Lower leg skin (tissue), 3 donors: ENCODE measurements around the gene BLNK.

Source experiments
- CTCF ChIP-seq, 3 donors: fragments of 450-650 bp; IDR thresholded peaks; one replicate each; pipeline ENCODE4 v1.5.1; 2016; ENCODE audit warnings: antibody characterized with exemption in 3 of 3, mild to moderate bottlenecking in 3 of 3, moderate library complexity in 2 of 3
- POLR2A ChIP-seq, 2 donors: fragments of 450-650 bp; IDR thresholded peaks; one replicate each; pipeline ENCODE4 v1.6.1; 2016 to 2017; ENCODE audit warnings: antibody characterized with exemption in 2 of 2, mild to moderate bottlenecking in 1 of 2, moderate library complexity in 1 of 2

- TF ChIP-seq POLR2A (IDR thresholded peaks at IDR 0.05) (no peak), CTCF (IDR thresholded peaks at IDR 0.05) (no peak)
Observed at GRCh38 chr10:96217711-96218110, 53.7 kb downstream of the BLNK start.
